22Rv1 (cell line): ENCODE data around the gene RAP1GAP.
A peak's percentile ranks its signal among the peaks of the same experiment; 100 is the strongest.

Experiments used
- H3K27ac ChIP-seq: fragments of 450-650 bp; 2 replicates; pipeline ENCODE4 v1.5.1; 2017
- CTCF ChIP-seq: fragments of 450-650 bp; IDR thresholded peaks from 2 replicates; pipeline ENCODE4 v1.5.1; 2017; ENCODE audit warnings: mild to moderate bottlenecking
- ZFX ChIP-seq: fragments of 450-650 bp; IDR thresholded peaks from 2 replicates; pipeline ENCODE4 v1.6.1; 2017; ENCODE audit warnings: antibody characterized with exemption, borderline replicate concordance

RAP1GAP gene

GRCh38 chr1:21573971-21574465 lies 95.1 kb downstream of the RAP1GAP start:
- no peak overlapping the region for H3K27ac ChIP-seq
- peak; percentile 86 for TF ChIP-seq CTCF
- TF ChIP-seq ZFX, result no peak

GRCh38 chr1:21573475-21573874 lies 95.7 kb downstream of the RAP1GAP start:
- no peak for TF ChIP-seq ZFX
- TF ChIP-seq CTCF, result no peak
- no peak overlapping the region for H3K27ac ChIP-seq

GRCh38 chr1:21572735-21573277 lies 96.4 kb downstream of the RAP1GAP start:
- TF ChIP-seq CTCF, result no peak
- no peak for TF ChIP-seq ZFX
- H3K27ac ChIP-seq, result no peak overlapping the region

GRCh38 chr1:21572221-21572620 lies 96.9 kb downstream of the RAP1GAP start:
- no peak overlapping the region for H3K27ac ChIP-seq
- TF ChIP-seq ZFX (no peak), CTCF (no peak)

GRCh38 chr1:21570885-21571284 lies 98.3 kb downstream of the RAP1GAP start:
- H3K27ac ChIP-seq, result no peak overlapping the region
- TF ChIP-seq CTCF, result no peak
- no peak for TF ChIP-seq ZFX

- H3K27ac ChIP-seq, result no peak overlapping the region
- TF ChIP-seq CTCF (no peak), ZFX (no peak)
Measured at GRCh38 chr1:21570528-21570875, 98.7 kb downstream of the RAP1GAP start.

GRCh38 chr1:21569820-21570527 lies 99.2 kb downstream of the RAP1GAP start:
- no peak for TF ChIP-seq ZFX
- TF ChIP-seq CTCF, result no peak
- no peak overlapping the region for H3K27ac ChIP-seq
